ENCODE measurements around the gene ADAMTS16. TPM values are rescaled to one million over a fixed set of nuclear protein-coding genes. Genes with fewer than 3 reads are reported as not detected.
A peak's percentile ranks its signal among the peaks of the same experiment; 100 is the strongest.

ADAMTS16 gene
- polyA plus RNA-seq, 4 donors = 43.5 to 84.3 (median 72.6) TPM

DNA sequence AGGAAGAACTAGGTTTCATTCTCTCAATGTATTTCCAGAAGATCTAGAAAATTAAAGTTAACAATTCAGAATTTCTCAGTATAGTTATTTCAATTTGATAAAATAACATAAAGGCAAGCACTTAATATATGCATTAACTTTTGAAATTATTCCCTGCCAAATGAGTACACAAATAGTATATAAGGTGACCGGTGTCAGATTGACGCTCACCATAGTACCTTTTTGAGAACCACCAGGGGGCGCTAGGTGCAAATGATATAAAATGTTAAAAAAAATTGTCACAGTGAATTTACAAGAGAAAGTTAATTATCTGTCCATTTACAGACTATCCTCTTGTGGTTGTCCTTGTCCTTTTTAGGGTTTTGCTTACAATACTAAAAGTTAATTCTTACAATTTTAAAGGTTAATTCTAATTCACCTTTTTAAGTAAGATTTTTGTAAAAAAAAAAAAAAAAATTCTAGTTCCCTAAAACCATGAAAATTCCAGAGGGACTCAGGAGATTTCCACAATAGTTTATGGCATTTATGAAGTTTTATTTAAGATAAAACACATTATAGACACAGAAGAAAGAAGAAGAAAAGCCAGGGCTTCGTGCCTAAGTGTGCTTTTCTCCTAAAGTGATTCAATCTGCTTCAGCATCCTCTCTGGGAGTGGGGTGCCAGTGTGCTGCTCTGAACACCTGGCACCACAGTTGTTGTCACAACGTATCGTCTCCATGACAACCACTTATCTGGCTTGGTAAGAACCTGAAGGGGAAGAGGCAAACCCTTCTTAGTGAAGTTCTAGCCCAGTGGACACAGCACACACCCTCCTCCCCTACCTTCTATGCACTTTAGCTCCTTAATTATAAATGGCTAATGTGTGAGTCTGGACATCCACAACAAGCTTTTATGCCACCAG is 1.7 kb downstream of the ADAMTS16 start:
- peak in 3 of 4 donors; percentile 36 to 57 (median 56) for DNase-seq (ENCODE audit: low read depth in 4 of 4, low spot score in 3 of 4)

- DNase-seq (ENCODE audit: low read depth in 4 of 4, low spot score in 3 of 4) = no peak
Observed at GRCh38 chr5:5144441-5144840, 4.3 kb downstream of the ADAMTS16 start.

DNA sequence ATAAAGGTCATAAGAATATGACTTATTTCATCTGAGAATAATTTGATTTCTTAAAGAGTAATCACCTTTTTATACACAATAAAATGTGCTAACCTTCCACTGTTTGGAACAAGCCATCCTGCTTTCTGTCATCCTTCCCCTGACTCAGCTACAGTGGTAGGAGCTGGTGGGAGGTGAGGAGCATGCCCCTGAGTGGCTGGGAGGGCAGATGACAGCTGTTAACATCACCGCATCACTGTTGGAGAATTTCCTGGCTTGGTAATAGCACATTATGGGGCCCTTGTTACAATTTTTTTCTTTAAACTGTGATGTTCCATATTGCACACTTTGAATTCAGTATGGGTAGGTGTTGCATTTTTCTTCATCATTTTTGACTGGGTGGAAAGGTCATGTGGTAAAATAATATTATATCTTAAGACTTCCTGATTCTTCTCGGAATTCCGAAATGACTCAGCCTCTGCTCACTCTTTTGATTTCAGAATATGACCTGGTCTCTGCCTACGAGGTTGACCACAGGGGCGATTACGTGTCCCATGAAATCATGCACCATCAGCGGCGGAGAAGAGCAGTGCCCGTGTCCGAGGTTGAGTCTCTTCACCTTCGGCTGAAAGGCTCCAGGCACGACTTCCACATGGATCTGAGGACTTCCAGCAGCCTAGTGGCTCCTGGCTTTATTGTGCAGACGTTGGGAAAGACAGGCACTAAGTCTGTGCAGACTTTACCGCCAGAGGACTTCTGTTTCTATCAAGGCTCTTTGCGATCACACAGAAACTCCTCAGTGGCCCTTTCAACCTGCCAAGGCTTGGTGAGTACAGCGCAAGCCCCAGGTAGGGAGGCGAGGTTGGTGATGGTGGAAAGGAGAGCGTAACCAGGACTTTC is 5.8 kb downstream of the ADAMTS16 start:
- no peak for DNase-seq (ENCODE audit: low read depth in 4 of 4, low spot score in 3 of 4)

DNA sequence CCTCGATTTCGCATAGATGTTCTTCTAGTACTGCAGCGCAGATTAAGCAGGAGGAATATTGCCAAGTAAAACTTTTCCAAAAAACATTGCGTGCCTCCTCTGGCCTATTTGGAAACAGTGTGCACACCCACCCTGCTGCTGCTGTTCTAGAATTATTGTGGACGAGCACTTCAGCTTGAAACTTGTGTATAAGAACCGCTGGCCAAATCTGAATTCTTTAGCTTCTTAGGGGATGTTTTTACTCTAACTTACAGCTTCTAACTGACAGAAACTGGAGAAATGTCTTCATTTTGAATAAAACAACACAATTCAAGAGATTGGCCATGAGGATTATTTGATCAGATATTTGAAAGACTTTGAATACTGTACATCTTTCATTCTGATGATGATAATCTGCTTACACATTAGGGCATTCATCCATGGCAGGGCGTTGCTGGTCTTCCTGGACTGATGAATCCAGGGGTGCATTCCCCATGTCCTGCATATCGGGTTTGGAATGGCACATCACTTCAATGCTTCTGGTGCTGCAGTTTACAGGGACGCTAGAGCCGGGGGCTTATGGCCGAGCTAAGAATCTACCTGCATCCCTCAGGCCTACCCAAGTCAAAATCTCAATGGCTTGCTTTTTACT is 6.5 kb downstream of the ADAMTS16 start:
- no peak for DNase-seq (ENCODE audit: low read depth in 4 of 4, low spot score in 3 of 4)

- DNase-seq (ENCODE audit: low read depth in 4 of 4, low spot score in 3 of 4) = no peak
Observed at GRCh38 chr5:5149154-5149553, 9.0 kb downstream of the ADAMTS16 start.

DNA sequence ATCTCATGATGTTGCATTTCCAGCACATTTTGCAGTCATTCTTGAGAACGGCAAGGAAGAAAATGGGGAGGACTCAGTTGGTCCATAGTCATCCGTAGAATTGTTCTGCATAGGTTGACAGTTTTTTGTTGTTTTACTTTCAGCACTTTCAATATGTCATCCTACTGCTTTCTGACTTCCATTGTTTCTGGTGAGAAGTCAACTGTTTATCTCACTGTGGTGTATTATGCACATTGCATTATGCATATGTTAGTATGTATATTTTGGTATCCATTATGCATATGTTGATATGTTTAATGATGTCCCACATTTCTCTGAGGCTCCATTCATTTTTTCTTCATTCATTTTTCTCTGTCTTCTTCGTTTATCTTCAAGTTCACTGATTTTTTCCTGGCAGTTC is 10.5 kb downstream of the ADAMTS16 start:
- no peak for DNase-seq (ENCODE audit: low read depth in 4 of 4, low spot score in 3 of 4)

GRCh38 chr5:5154733-5155132 is 14.6 kb downstream of the ADAMTS16 start:
- DNase-seq (ENCODE audit: low read depth in 4 of 4, low spot score in 3 of 4) = no peak

GRCh38 chr5:5155617-5156016 is 15.5 kb downstream of the ADAMTS16 start:
- DNase-seq (ENCODE audit: low read depth in 4 of 4, low spot score in 3 of 4) = no peak

DNA sequence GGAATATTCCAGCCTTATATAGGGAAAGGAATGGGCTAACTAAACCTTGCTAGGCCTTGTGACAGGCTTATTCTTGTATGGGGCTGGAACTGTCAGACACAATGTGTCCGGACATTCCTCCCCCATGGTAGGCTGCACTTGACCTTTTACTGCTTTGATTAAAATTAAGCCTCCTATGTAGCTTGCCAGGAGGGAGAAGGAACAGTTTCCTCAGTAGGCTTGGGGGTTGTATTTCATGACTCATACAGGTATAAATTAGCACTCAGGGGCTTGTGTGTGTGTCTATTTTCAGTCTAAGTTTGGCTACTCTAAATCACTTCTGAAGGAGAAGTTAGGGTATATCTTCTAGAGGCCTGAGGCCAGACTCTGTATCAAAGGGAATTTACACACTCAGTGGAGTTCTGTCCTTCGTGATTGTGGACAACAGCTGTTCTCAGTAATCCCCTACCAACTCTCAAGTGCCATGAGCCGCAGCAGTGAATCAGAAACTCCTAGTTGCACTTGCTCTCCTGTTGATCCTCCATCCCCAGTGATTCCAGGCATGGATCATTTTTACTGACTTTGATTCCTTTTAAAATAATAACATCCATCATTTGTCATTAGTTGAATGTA is 16.4 kb downstream of the ADAMTS16 start:
- no peak for DNase-seq (ENCODE audit: low read depth in 4 of 4, low spot score in 3 of 4)

DNA sequence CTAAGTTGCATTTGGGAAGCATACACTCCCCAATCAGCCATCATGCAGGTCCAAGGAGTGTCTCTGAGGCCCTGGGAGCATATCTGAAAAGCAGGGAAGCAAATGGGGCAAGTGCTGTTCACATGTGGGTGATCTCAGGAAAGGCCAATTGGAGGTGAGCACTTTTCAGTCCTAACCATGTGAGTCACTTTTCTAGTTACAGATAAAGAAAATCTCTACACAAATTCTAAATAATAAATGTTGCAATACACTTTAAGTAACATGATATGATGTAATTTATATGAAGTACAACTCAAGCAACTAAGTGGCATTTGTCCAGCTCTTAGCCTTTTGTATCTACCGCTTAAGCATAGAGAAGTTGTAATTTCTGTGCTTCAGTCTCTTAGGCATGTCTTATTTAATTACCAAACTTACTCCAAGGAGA is 18.4 kb downstream of the ADAMTS16 start:
- DNase-seq (ENCODE audit: low read depth in 4 of 4, low spot score in 3 of 4) = no peak

- no peak for DNase-seq (ENCODE audit: low read depth in 4 of 4, low spot score in 3 of 4)
Observed at GRCh38 chr5:5159282-5160103, 19.4 kb downstream of the ADAMTS16 start.

GRCh38 chr5:5164163-5164562 is 24.0 kb downstream of the ADAMTS16 start:
- DNase-seq (ENCODE audit: low read depth in 4 of 4, low spot score in 3 of 4) = no peak

DNA sequence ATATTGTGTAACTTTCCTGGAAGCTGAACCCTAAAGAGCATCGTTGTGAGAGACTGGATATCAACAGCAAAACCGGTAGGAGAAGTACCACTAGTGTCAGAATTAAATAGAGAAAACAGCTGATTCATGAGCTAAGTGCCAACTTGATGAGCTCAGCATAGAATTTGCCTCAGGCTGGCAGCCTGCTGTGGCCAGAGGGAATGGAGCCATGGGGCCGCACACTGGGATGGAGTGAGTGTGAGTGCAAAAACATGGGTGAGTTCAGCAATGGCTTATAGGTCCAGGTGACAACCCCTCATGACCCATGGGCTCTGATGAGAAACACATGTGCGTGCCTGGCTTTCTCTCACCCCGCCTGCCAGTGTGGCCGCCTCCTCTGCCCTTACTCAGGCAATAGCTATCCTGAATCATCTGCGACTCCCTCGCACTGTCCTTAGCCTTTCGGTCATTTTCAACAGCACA is 25.4 kb downstream of the ADAMTS16 start:
- DNase-seq (ENCODE audit: low read depth in 4 of 4, low spot score in 3 of 4) = no peak

DNA sequence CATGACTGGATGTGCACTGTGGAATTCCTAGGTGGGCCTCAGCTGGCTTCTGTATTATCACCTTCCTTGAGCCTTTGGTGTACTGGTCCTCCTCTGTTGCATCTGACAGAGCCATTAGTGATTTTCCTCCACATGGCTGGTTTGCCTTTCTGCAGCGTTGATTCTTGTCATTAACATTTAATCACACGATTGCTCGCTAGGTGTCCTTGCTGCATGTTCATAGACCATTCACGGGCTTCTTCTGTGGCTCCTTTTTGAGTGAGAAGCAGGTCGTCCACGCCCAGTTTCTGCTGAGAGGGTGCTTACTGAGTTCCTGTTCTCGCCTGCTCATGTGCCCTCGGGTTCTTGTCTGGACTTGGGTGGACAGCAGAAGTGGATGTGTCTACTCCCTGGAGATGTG is 29.3 kb downstream of the ADAMTS16 start:
- no peak for DNase-seq (ENCODE audit: low read depth in 4 of 4, low spot score in 3 of 4)

- peak in 1 of 4 donors; percentile 61 for DNase-seq (ENCODE audit: low read depth in 4 of 4, low spot score in 3 of 4)
Observed at GRCh38 chr5:5178136-5178535, 38.0 kb downstream of the ADAMTS16 start.

DNA sequence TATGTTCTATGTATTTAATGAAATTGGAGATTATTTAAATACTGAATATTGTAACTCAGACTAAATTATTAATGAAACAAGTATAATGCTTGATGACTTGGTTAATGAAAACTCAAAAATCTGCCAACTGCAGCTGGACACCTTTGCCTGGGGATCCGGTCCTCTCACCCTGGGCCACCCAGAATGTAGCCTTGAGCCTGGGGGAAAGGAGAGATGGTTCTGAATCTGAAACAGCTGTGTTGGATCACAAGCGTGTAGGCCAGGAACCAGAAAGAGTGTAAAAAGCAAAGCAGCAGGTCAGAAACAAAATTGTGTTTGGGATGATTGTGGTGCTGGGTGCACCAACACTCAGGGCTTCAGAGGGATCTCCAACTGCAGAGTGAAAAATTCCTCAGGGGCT is 38.5 kb downstream of the ADAMTS16 start:
- no peak for DNase-seq (ENCODE audit: low read depth in 4 of 4, low spot score in 3 of 4)

- no peak for DNase-seq (ENCODE audit: low read depth in 4 of 4, low spot score in 3 of 4)
Observed at GRCh38 chr5:5179079-5179478, 38.9 kb downstream of the ADAMTS16 start.

GRCh38 chr5:5179597-5179996 is 39.5 kb downstream of the ADAMTS16 start:
- no peak for DNase-seq (ENCODE audit: low read depth in 4 of 4, low spot score in 3 of 4)

DNA sequence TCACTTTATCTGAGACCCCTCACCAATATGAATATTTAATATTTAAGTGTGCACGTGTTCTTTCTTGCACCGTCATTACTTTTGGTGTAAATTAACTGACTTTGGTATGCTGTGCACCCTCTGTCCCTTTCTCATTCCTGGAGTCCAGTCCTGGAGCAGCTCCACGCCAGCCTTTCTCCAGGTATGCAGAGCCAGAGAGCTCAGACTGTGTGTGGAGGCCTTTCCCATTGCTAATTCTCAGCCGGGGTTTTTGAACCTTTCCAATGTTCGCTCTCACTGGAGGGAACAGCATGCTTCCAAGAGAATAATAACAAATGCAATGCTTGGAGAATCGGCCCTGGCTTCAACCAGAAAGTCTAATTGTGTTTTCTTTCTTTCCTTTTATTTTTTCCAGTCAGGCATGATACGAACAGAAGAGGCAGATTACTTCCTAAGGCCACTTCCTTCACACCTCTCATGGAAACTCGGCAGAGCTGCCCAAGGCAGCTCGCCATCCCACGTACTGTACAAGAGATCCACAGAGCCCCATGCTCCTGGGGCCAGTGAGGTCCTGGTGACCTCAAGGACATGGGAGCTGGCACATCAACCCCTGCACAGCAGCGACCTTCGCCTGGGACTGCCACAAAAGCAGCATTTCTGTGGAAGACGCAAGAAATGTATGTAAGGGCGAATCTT is 41.7 kb downstream of the ADAMTS16 start:
- no peak for DNase-seq (ENCODE audit: low read depth in 4 of 4, low spot score in 3 of 4)
